Stimulated activated CD8-positive, alpha-beta memory T cell treated with anti-CD3 and anti-CD28 coated beads, Interleukin-4, amount 100 ng/mL, for 1 hour (primary cell): ENCODE results near the gene UNC5C.

Source experiments
- DNase-seq, 2 donors: peaks; one replicate each; pipeline ENCODE4 v3.0.0-alpha.2; 2020; ENCODE audit warnings: low read depth in 2 of 2, low spot score in 1 of 2

Gene UNC5C

DNA sequence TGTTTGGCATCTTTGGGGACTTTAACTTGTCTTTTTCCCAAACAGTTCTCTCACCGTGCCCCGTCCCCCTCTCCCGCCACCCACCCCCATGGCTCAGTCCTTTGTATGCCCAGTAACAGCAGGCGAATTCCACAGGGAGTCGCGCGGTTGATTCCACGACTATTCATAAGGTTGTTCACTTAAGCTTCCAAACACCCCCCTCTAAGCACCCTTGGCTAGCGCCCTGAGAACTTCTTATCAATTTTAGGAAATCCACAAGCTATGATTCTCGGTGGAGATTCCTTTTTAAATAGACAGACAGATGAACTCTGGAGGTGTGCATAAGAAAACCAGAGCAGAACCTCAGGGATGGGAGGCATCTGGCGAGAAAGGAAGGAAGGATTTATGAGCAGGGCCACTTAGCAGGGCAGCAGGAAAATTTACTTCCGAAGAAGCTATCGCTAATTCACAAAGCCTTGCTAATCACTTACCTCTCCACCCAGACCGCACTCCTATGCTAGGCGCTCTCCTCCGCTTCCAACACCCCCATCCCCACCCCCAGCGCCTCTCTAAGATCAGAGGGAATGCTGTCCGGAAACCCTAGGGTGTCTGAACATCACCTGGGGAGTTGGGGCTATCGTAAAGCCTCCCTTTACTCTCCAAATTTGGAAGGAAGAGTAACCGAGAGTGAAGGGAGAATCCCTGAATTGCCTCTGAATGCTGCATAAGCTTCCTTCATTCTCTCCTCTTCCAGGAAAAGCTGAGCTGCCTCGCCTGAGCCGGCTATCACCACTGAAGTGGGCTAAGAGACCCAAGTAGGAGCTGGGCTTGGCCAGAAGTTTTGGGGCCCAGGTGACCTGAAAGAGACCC lies 1.7 kb downstream of the UNC5C start:
- no peak for DNase-seq

DNA sequence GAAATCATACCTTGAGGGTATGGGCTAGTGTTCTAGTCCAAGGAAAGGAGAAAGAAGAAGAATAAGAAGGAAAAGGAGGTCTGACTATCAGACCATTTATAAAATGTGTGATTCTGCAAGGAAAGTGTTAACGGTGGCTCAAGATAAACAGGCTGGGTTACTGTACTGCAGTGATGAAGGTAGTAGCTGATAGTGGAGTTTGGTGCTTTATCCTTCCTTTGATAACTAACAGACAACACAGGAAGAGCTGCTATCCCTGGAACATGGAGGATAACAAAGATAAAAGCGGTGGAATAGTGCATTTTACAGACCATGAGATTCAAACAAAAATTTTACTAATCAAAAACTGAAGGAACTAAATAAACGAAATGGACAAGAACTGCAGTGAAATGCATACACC lies 2.6 kb downstream of the UNC5C start:
- DNase-seq: no peak

DNA sequence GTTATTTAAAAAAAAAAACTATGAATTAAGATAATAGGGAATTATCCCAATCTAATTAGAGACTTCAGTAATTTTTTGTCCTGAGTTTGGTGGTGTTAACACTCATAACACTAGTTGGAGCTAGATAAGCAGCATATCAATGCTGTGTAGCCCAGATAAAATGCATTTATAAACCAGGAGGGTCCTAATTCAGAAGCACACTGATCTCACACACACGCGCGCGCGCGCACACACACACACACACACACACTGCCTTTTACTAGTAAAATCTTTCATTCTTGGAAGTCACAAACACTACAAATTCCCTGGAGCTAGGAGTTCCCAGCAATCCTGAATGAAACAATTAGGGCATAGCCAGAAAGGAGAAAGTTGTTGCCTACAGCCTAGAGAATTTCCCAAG lies 3.2 kb downstream of the UNC5C start:
- no peak for DNase-seq

DNA sequence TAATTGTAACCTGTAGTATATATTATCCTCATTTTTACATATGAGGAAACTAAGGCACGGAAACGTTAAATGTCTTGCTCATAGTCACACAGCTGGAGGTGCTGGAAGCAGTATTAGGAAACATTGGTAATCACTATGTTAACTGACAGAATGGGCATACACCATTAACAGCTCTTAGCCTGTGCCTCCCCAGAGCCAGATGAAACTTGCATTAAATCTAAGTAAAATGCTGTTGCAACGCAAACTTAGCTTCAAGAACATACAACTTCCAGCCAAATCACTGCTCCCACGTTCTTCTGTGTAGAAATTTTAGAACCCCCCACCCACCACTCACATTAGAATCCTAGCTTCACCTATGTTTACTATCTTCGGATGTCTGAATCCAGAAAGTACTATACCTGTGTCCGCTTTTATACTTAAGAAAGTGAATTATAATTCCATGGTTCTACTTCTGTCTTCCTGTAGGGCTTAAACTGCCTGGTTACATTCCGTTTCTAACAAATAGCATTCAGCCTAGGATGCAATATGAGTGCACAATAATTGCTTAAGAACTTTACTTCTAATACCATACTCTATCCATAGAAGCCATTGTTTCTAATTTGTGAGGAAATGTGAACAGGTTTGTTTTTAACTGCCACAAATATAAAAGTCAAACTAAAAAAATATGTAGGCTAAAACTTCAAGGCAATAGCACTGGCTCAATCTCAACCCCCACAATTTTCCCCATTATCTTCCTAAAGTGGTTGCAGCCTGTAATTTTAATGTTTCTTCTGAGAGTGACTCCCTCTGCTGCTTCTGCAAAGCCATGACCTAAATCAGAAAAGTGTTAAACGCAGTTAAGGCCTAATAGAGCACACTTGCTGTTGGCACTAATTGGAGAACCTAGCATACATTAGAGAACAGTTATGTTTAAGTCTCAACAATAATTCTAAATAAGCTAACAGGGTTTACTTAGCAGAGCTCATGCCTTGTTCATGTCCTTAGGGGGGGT lies 4.4 kb downstream of the UNC5C start:
- DNase-seq: no peak

DNA sequence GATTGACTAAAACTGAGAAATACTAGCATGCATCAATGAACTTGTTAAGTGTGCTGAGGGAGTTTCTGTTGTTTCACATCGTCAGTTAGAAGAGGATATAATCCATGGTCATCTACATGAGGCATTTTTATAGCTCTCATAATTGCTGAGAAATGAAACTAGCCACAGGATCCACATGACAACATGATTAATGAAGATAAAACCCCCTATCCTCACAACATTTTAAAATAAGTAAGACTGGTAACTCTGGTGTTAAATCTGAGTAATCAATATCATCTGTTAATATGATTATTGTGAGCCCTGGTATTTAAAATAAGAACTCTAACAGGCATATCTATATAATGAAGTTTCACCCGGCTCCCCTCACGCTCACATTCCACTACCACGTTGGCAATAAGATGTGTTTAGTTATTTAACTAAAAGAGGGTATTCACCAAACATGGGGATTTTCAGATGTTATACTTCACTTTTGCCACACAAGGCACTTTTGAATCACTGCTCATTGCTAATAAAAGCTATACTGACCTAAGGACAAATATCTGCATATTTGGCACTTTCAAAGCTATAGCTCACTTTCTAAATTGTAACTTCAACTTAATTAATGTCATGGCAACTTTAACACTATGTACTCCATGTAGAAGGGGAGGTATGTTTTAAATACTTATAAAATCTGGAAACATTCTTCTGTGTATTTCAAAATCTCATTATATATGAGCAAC lies 6.7 kb downstream of the UNC5C start:
- DNase-seq: no peak

DNA sequence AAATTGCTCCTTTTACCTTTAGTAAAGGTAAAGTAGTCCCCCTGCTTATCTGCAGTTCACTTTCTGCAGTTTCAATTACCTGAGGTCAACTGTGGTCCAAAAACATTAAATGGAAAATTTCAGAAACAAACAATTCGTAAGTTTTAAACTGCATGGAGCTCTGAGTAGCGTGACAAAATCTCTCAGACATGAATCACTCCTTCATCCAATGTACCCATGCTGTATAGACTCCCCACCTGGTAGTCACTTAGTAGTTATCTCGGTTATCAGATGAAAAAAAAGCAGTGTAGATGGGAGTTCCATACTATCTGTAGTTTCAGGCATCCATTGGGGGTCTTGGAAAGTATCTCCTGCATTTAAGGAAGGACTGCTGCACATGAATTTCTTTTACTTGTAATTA lies 7.7 kb downstream of the UNC5C start:
- no peak for DNase-seq

DNA sequence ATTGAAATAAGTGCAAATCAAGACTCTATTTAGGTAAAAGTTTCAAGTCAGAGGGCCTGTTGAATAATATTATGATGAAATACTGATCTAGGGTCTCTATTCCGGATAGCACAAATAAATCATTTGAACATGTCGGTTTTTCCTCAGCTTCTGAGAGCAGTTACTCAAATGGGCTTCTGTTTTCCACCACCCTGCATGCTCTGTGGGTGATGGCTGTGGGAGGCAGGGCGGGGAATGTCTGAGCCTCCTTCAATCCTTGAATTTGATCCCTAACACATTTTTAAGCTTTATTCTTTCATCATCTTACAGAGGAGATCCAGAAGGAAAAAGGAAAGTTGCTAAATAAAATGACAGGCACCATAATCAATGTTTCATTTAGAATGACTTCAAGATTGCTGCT lies 8.5 kb downstream of the UNC5C start:
- DNase-seq: no peak

DNA sequence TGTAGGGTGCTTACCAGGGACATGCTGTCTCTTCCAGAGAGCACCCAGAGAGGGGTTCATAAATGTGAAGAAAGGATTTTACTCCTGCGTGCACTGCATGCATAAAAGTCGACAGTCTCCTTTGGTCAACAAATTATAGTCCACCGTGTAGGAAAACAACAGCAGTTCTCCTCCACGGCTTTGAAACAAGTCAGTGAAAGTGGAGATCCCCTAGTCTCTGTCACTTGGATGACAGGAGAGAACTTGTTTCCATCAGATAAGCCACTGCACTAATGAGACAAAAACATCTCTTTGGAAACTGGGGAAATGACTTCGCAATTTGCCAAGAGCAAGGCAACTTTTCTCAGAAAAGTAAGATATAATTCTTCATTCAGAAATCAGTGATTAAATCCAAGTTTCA lies 9.7 kb downstream of the UNC5C start:
- no peak for DNase-seq

DNA sequence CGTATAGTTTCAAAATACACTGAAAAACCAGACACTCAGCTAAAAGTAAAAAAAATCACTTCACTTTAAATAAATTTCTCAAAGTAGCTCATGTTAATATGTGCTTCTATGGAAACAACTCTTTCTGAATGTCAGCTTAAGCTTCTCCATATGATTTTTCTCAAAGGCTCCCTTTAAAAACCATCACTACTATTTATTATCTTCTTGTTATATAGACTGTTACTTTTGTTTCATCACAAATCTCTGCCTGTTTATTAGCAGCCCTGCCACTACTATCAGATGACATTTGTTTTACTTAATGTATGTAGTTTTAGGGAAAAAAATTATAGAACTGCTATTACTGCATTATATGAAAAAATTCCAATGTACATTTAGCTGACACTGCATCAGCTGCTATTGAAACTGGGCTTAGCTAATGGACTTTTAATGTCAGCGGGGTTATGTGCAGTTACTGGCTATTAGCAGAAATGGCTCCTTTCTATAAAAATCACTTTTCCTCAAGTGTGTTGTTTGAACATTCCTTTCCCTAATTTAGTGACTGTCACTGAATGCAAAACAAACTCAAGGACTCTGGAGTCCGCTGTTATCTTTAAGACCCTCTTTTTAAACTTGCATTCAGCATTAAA lies 10.8 kb downstream of the UNC5C start:
- no peak for DNase-seq

DNA sequence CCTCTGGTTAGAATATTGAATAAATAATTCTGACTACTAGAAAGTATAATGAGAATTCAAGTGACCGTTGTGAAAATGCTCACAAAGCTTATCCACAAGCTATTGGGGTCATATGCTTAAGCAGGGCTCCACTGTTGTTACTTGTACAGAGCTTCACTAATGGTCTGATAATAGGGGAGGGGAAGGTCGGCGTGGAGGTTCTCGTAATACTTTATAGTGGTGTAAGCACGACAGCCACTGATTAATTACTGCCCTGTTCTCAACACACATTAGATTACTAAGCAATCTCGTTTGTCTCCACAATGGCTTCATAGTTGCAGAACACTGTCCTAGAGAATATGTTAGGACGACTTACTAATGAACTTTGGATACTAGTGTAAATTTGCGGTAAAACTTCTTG lies 11.6 kb downstream of the UNC5C start:
- DNase-seq: no peak

DNA sequence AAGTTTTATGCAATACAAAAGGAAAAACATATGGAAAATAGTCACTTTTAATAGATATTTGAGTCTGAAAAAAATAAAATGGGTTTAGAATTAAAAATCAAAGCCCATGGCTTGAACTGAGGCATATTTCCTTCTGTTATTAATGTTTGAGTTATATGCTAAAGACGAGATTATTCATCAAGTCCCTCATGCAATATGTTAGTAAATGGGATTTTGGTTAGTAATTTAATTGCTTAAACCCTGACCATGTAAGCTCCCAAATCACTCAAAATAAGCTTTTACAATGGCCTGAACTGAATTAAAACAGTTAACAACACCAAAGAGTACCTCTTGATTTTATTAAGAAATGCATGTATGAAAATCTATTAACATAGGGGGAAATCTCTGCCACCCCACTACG lies 12.1 kb downstream of the UNC5C start:
- DNase-seq: no peak

DNA sequence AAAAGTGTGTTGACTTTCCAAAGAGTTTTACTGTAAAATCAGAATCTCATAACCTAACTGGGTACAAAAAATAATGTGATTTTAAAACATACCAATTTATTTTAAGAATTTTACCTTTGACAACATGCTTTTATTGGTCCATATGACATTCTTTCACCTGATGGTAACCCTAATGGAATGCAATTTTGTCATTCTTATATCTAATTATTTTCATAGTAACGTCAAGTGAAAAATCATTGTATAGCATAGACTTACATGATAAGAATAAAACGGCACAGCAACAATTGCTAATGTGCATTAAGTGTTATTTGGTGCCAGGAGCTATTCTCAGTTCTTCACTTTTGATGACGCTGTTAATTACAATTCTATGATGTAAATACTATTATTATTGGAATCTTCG lies 13.6 kb downstream of the UNC5C start:
- DNase-seq: no peak

DNA sequence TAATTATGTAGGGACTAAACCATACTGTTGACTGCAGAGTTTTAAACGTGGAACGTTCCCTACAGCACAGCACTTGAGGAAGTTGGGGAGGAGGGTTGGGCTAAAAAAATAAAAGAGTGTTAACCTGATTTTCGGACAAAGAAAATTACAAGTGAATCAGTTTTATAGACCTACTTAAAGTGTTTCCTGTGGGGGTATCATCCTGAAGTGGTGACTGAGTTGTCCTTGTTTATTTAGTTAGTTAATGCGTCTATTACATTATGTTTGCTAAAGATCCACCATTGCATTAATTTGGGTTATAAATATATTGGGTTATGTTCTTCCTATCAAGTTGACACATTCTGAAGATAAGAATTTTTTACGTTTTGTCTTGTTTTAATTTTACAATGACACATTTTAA lies 14.7 kb downstream of the UNC5C start:
- no peak for DNase-seq

DNA sequence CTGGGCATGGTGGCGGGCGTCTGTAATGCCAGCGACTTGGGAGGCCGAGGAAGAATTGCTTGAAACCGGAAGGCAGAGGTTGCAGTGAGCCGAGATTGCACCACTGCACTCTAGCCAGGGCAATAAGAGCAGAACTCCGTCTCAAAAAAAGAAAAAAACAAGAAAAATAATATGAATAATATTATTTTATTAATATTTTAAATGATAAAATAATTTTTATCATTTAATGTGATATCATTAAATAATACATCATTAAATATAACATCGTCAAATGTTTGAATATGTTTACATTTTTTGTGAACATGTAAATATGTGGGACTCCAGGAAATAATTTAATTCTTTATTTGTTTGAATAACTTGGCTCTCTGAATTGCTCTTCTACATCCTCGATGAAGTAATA lies 15.5 kb downstream of the UNC5C start:
- no peak for DNase-seq

DNA sequence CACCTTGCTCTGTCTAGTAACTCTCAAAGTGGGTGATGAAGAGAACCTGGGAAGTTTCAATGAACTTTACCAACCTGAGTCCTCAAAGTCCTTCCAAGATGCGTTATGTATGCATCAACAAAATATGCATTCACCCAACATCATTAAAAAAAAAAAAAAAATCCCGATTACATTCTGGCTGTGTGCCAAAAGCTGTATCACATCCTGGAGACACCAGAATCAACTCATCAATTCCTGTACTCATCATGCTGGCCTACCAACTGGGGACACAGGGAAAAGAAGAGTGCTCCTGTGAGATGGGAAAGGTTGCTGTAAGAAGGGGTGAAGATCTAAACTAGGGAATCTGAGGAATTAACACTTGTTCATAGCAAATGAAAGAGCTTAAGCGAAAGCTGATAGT lies 16.5 kb downstream of the UNC5C start:
- no peak for DNase-seq

DNA sequence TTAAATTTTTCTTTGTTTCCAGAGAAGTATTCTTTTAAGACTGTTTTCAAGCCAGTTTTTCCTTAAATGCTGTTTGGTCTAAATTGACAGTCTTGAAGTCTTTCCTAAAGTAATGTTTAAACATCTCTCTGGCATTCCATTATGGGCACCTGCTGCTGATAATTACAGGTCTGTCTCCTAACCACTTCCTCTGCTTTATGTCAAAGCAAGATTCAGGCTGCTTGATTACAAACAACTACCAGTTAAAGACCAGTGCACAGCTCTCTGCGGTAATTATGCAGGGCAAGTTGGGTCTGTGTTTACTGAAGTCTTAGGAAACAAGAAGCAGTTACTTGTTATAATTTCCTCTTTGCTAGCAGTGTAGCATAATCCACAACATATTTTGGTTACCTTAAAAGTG lies 17.6 kb downstream of the UNC5C start:
- no peak for DNase-seq

DNA sequence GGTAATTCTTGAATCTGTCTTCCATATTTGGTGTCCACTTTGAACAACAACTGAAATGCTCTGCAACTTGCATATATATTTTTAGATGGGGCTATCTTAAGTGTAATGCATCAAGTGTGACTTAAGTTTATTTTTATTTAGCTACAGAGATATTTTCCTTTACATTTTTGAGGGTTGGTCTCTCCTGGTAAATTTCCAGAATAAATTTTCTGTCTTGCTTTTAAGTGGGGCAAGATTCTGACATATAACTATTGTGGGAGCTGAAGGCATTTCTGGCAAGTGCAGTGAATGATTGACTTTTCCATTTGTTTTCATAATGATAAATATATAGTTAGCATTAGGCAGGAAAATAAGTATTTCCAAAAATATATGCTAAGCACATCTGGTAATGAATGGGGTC lies 18.8 kb downstream of the UNC5C start:
- no peak for DNase-seq

DNA sequence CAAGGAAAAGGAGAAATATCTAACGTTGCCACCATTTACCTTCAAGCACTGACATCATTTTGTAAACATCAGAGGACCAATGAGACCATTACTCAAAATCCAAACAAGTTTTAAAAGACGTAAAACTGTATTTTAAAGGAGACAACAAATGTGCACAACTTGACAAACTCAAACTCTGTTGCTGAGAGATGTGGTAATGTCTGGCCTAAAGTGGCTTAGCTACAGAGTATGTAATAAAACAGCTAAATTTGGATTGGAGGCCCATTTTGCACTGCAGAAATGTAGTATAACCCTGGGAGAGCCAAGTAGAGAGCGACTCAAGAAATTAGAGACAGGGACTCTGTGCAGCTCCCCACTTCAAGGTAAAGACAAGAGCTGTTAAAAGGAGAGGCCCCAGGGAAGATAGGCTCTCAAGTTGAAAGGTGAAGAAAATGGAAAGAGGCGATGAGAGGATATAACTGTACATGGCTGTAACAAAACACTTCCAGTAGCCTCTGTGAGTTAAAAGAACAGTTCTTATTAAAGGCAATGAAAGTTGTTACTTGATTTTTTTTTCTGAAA lies 20.3 kb downstream of the UNC5C start:
- no peak for DNase-seq

DNA sequence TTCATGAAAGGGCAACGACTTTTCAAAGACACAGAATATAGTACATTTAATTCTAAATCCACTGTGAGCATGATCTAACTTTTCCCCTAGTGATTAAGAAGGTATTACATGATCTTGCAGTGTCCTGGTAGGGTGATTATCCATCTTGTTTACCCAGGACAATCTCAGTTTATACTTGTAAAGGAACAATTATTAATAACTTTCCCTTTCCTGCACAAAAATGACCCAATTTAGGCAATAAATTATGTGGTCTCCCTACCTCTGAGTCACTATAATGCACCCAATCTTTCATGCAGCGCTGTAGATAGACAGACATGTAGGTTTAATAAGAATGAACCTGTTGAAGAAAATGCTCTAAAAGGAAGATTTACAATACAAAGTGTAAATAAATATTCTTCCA lies 22.7 kb downstream of the UNC5C start:
- no peak for DNase-seq

DNA sequence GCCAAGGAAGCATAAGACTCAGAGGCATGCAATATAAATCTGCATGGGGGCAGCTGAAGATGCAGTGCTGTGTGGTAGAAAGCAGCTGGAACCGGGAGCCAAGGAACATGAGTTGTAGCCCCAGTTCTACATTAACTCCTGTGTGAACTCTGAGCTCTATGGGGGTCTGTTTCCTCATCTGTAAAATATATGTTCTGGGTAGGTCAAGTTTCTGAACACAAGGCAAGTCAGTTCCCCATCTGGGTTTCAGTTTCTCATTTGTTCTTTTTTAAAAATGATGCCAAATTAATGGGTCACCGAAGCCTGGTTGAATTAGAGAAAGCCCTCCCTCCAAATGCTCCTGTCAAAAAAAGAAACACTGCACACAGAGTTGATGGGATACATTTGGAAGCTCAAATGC lies 24.0 kb downstream of the UNC5C start:
- no peak for DNase-seq

DNA sequence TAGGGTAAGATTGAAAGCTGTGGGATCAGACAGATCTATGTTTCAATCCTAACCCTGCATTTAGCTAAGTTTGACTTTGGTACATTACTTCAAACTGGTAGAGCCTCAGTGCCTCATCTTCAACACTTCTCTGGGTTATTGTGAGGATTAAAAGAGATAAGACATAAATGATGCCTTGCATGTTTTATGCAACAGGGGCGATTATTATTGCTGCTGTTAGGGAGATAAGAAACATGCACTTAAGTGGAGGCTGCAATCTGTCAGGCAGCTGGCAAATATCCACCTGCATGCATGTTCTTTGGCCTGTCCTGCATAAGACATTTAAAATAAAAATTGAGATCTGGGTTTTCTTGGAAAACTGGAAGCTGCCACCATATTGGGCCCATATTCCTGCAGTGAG lies 24.6 kb downstream of the UNC5C start:
- DNase-seq: no peak
